A549 (cell line): ENCODE results near the gene PROM2.

Source experiments
- BHLHE40 ChIP-seq: IDR thresholded peaks from 2 replicates; pipeline ENCODE4 v1.6.1; 2012; ENCODE audit warnings: low read depth, low read length, inconsistent platforms
- RARB ChIP-seq: fragments of 250-450 bp; sonication (Bioruptor Pico); IDR thresholded peaks from 2 replicates; pipeline ENCODE4 v1.8.0; 2021; ENCODE audit warnings: mild to moderate bottlenecking, moderate library complexity

DNA sequence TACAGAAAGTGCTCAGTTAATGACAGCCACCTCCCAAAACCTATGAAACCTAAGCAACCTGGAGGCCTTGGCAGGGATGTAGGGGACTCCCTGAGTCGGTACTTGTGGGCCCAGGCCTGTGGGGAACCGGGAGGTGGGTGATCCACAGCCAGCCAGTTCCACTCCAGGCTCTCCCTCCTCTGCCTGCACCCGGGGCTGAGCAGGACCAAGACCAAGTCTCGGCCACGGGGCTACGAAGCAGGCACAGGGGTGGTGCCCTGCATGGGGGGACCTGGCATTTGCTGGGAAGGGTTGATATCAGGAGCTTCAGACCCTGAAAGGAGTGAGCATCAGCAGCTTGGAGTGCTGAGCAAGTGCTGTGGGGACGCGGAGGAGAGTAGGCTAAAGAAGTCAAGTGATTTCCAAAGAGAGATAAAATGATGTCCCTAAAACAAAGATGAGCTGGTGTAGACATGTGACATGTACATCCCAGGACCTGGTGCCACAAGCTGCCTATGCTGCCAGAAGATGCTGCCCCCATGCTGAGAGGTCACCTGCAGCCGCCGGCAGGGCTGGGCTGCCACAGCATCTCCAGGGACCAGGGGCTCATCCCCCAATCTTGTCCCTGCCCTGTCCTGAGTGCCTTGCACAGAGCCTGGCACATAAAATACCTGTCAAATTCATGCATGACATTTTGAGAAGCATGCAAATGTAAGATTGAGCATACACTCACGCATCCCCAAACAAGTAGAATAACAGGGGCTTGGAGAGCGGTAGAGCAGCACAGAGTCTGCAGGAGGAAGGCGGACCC is 44.4 kb downstream of the PROM2 start:
- TF ChIP-seq RARB (CRISPR knock-in tag) (no peak), BHLHE40 (no peak)
